NCI-H345 treated with DMSO at 0.1 percent for 48 hours (cell line): ENCODE data around the gene RABEP1.
"Not testable (repeated sequence)": the region's sequence is repeated elsewhere in the genome, so short reads cannot be mapped to it uniquely, and the experiment has no call there.

Source experiments
- DNase-seq: peaks from one replicate; lab custom pipeline; 2025; ENCODE audit not compliant: unreplicated experiment; lab: John Stamatoyannopoulos, UW

The RABEP1 gene

GRCh38 chr17:5281814-5282641, at the start of gene RABEP1:
Gene RABEP1, plus strand, starts transcription at chr17:5282284. Its CDS starts 203 bp downstream, at chr17:5282487.
- peak; percentile 39 for DNase-seq

- not testable (repeated sequence) for DNase-seq
Measured at GRCh38 chr17:5233492-5233891, 48.6 kb upstream of the RABEP1 start.

GRCh38 chr17:5234645-5235576, 47.2 kb upstream of the RABEP1 start, which contains the start of gene SCIMP:
Gene SCIMP, minus strand, starts transcription at chr17:5234860. Its CDS starts 105 bp downstream, at chr17:5234755.
- DNase-seq = no peak

GRCh38 chr17:5236938-5237540, 45.0 kb upstream of the RABEP1 start:
- no peak for DNase-seq

GRCh38 chr17:5237541-5238016, 44.5 kb upstream of the RABEP1 start:
- peak; percentile 15 for DNase-seq

- no peak for DNase-seq
Measured at GRCh38 chr17:5238333-5238732, 43.8 kb upstream of the RABEP1 start.

- not testable (repeated sequence) for DNase-seq
Measured at GRCh38 chr17:5239769-5240168, 42.3 kb upstream of the RABEP1 start.

GRCh38 chr17:5241861-5242671, 40.0 kb upstream of the RABEP1 start:
- no peak for DNase-seq

- DNase-seq = no peak
Measured at GRCh38 chr17:5247621-5248020, 34.5 kb upstream of the RABEP1 start.

GRCh38 chr17:5248821-5249479, 33.1 kb upstream of the RABEP1 start:
- no peak for DNase-seq

- peak; percentile 43 for DNase-seq
Measured at GRCh38 chr17:5249615-5250014, 32.5 kb upstream of the RABEP1 start.

- no peak for DNase-seq
Measured at GRCh38 chr17:5254414-5254813, 27.7 kb upstream of the RABEP1 start.

- DNase-seq = no peak
Measured at GRCh38 chr17:5254903-5255521, 27.1 kb upstream of the RABEP1 start.

- no peak for DNase-seq
Measured at GRCh38 chr17:5257124-5257523, 25.0 kb upstream of the RABEP1 start.

GRCh38 chr17:5260542-5260941, 21.5 kb upstream of the RABEP1 start:
- DNase-seq = no peak

- DNase-seq = no peak
Measured at GRCh38 chr17:5262416-5262991, 19.6 kb upstream of the RABEP1 start.

- DNase-seq = no peak
Measured at GRCh38 chr17:5263441-5263840, 18.6 kb upstream of the RABEP1 start.

GRCh38 chr17:5264893-5265292, 17.2 kb upstream of the RABEP1 start:
- no peak for DNase-seq
